BJ (cell line): ENCODE results near the gene SENP5. TPM values are rescaled to one million over a fixed set of nuclear protein-coding genes. Genes with fewer than 3 reads are reported as not detected.

ENCODE experiments used
- CTCF ChIA-PET: fragments of 350-600 bp; formaldehyde crosslinking; extraction: SDS; loops from one replicate; lab custom pipeline; 2021; ENCODE audit warnings: antibody characterized with exemption, inconsistent platforms; lab: Yijun Ruan, JAX
- POLR2A ChIA-PET: fragments of 300-600 bp; sonication (Branson Sonifier 250); formaldehyde crosslinking; extraction: SDS; loops from one replicate; lab custom pipeline; 2021; ENCODE audit warnings: antibody characterized with exemption; lab: Charles Lee
- DNase-seq: peaks from one replicate; pipeline ENCODE4 v3.0.0-alpha.2; 2011; ENCODE audit warnings: low read depth
- H3K27me3 ChIP-seq: 2 replicates; pipeline ENCODE4 v1.6.0; 2011; ENCODE audit warnings: low read length; ENCODE audit not compliant: control insufficient read depth, insufficient read depth
- H3K36me3 ChIP-seq: 2 replicates; pipeline ENCODE4 v1.5.1; 2011; ENCODE audit warnings: low read length; ENCODE audit not compliant: control insufficient read depth, insufficient read depth
- H3K4me3 ChIP-seq: 2 replicates; pipeline ENCODE4 v1.5.1; 2011; ENCODE audit warnings: low read depth, mild to moderate bottlenecking, control low read depth, low read length
- CTCF ChIP-seq: IDR thresholded peaks from 2 replicates; pipeline ENCODE4 v1.5.1; 2011; ENCODE audit warnings: low read depth, mild to moderate bottlenecking, control low read depth, inconsistent platforms, low read length, moderate library complexity; ENCODE audit not compliant: insufficient read depth
- polyA plus RNA-seq: library from polyadenylated mRNA; depleted of rRNA; stranded (reverse); fragments of >200 nt; gene quantifications from 2 replicates; pipeline ENCODE4 v1.2.3, GENCODE V29; 2011

Gene SENP5
- polyA plus RNA-seq, 1 experiment, result 12.0 TPM

GRCh38 chr3:196927571-196928453, 60.1 kb downstream of the SENP5 start:
- ChIA-PET POLR2A (interaction anchor here (0.6 kb wide), 1 partner anchor 40 kb away, joined by 14 read pairs; no protein-coding TSS in a partner anchor), CTCF (no interaction called here)
- peaks cover 7% of the 10 kb centered on the region for H3K36me3 ChIP-seq
- no peaks in the 10 kb centered on the region for H3K27me3 ChIP-seq
- H3K4me3 ChIP-seq, result no peak overlapping the region
- DNase-seq, result no peak
- TF ChIP-seq CTCF, result no peak

- POLR2A ChIA-PET, result interaction anchor here (0.6 kb wide), 1 partner anchor 42 kb away, joined by 4 read pairs; no protein-coding TSS in a partner anchor
- H3K27me3 ChIP-seq, result no peaks in the 10 kb centered on the region
These were observed 63.4 kb downstream of the SENP5 start for GRCh38 chr3:196931157-196931556.

GRCh38 chr3:196931828-196932587, 64.3 kb downstream of the SENP5 start:
- Histone ChIP-seq H3K27me3 (no peaks in the 10 kb centered on the region), H3K36me3 (peaks cover 10% of the 10 kb centered on the region), H3K4me3 (no peak overlapping the region)
- POLR2A ChIA-PET, result no interaction called here
- no peak for DNase-seq
- TF ChIP-seq CTCF, result no peak
- CTCF ChIA-PET, result no interaction called here

More at GRCh38 chr3:196931157-196931556, 63.4 kb downstream of the SENP5 start:
- no peak for DNase-seq
- Histone ChIP-seq H3K36me3 (peaks cover 9% of the 10 kb centered on the region), H3K4me3 (no peak overlapping the region)
- CTCF ChIA-PET, result interaction anchor here (0.6 to 0.7 kb wide), 2 partner anchors 11 to 205 kb away, joined by 3 to 5 read pairs; no protein-coding TSS in a partner anchor
- no peak for TF ChIP-seq CTCF

GRCh38 chr3:196932600-196932999, 64.9 kb downstream of the SENP5 start:
- no peak for TF ChIP-seq CTCF
- ChIA-PET CTCF (interaction anchor here (0.6 kb wide), 1 partner anchor 30 kb away, joined by 3 read pairs; no protein-coding TSS in a partner anchor), POLR2A (no interaction called here)
- H3K36me3 ChIP-seq, result peaks cover 13% of the 10 kb centered on the region
- no peaks in the 10 kb centered on the region for H3K27me3 ChIP-seq
- H3K4me3 ChIP-seq, result no peak overlapping the region
- DNase-seq, result no peak

- no peak for DNase-seq
- Histone ChIP-seq H3K36me3 (peaks cover 12% of the 10 kb centered on the region), H3K4me3 (no peak overlapping the region), H3K27me3 (no peaks in the 10 kb centered on the region)
- ChIA-PET POLR2A (no interaction called here), CTCF (no interaction called here)
- TF ChIP-seq CTCF, result no peak
These were observed 68.6 kb downstream of the SENP5 start for GRCh38 chr3:196936288-196936687.
